Stimulated activated CD8-positive, alpha-beta memory T cell treated with anti-CD3 and anti-CD28 coated beads, Interleukin-4, amount 100 ng/mL, for 48 hours (primary cell): ENCODE data around the gene GTPBP3.
"Not testable (repeated sequence)": the region's sequence is repeated elsewhere in the genome, so short reads cannot be mapped to it uniquely, and the experiment has no call there.

Experiments
- DNase-seq: peaks from one replicate; pipeline ENCODE4 v3.0.0-alpha.2; 2020

The GTPBP3 gene

DNA sequence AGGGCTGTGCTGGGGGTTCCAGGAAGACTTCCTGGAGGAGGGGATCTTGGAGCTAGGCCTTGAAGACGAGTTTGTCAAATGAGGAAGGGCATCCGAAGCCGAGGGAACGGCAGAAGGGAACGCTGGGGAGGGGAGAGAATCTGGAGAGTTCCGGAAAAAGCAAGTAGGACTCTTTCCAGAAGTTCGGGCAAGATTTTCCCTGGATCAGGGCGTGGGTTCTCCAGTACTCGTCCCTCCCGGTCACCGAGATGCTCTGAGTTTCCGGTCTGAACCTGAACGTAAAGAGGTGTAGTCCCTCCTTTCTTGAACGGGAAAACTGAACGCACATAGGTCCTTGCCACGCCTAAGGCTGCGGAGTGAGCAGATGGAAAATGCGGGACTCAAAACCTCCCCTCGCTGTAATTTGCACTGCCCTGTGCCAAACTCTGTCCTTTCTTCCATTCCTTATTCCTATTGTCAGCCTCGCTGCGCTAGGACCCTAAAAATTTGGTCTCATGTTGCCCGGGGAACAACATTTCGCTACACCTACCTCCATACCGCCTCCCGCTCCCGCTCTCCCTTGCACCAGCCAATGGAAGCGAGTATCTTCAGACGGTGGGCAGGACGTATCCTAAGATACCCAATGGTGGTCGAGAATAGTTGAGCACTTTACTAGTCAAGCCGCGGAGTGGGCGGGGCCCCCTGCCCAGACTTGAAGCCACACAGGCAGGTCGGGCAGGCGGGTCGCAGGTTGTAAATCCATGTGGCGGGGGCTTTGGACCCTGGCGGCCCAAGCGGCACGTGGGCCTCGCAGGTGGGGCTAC is at the start of gene GTPBP3:
GTPBP3 (plus strand) TSS at position 682 of the 803 bp plus-strand sequence; CDS start at position 741, 59 bp downstream.
- DNase-seq, result peak; percentile 97

DNA sequence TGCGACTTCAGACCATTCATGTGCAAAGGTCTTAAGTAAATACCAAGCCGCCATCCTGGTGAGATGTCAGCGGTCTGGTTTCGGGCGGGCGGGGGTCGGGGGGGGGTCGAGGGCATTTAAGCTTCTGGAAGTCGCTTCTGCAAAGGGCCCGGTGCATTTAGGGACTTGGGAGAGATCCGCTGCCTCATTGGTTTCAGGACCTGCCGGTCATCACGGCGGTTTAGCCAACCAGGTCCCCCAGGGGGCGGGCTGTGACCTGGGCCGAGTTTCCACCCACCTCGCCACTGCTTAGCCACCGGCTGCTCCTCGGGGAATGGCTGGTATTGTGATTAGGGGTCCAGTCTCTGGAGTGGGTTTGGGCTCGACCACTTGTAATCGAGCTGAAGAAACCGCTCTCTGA is 47.9 kb upstream of the GTPBP3 start:
- peak; percentile 80 for DNase-seq

DNA sequence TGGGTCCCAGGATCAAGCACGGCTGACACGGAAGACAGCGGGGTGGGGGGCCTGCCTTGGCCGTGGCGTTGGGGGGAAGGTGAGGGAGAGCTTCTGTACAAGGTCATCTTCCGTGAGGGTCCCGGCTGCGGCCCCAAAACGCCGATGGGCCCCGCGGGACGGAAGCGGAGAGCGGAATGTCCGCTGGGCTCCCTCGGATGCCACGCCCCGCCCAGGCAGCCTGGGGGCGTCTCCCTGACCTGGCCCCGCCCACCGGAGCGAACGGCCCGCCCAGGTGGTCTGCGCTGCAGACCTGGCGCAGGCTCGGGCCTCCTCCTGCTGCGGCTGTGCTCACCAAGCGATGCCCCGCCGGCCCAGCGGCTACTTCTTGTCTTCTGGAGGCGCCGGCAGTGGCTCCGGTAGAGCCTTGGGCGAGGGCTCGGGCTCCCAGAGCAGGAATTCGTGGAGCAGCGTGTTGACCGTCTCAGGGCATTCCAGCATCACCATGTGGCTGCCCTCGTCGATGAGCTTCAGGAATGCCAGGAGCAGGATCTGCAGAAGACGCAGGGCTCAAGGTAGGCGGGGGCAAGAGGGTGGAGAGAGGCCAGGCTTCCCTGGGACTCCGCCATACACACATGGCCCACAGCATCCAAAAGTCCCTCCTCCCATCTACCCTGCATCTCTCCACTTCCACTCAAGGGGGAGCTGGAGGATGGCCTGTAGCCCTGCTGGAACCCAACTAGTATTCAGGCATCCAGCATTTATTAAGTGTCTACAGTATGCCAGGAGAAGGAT is 44.9 kb upstream of the GTPBP3 start:
- DNase-seq, result peak; percentile 93

DNA sequence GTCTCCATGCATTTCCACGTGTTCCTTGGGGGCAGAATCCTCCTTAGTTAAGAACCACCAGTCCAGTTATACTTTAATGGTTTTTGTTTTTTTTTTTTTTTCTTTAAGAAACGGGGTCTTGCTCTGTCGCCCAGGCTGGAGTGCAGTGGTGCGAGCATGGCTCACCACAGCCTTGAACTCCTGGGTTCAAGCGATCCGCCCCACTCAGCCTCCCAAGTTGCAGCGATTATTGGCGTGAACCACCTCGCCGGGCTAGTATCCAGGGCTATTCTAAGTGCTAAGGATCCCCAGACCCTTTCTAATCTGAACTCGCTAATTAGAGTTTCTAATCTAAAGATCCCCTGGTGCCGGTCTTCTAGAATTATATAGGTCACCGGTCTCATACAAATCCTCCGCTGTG is 43.7 kb upstream of the GTPBP3 start:
- no peak for DNase-seq

- peak; percentile 87 for DNase-seq
These were observed 43.1 kb upstream of the GTPBP3 start for GRCh38 chr19:17294051-17294891.

DNA sequence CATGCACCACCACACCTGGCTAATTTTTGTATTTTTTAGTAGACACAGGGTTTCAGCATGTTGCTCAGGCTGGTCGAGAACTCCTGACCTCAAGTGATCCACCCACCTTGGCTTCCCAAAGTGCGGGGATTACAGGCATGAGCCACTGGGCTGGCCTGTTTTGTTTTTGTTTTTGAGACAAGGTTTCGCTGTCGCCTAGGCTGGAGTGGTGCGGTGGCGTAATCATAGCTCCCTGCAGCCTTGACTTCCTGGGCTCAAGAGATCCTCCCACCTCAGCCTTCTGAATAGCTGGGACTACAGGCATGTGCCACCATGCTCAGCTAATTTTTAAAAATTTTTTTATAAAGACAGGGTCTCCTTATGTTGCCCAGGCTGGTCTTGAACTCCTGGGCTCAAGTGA is 41.8 kb upstream of the GTPBP3 start:
- DNase-seq, result not testable (repeated sequence)

DNA sequence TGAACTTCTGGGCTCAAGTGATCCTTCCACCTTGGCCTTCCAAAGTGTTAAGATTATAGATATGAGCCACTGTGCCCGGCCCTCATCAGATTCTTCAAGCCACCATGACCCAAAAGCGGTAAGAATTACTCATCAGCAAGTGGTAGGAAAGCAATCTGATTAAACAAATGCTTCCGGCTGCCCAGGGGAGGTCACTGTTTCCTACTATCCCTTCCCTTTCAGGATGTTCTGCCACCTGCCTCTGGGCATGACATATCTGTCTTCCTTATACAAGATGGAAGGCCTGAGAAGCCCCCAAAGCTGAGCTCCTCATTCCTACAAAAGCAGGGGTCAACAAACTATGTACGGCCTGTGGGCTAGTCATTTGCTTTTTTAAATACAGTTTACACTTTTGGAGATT is 41.1 kb upstream of the GTPBP3 start:
- DNase-seq, result no peak

GRCh38 chr19:17296976-17297375 is 40.4 kb upstream of the GTPBP3 start:
- no peak for DNase-seq

DNA sequence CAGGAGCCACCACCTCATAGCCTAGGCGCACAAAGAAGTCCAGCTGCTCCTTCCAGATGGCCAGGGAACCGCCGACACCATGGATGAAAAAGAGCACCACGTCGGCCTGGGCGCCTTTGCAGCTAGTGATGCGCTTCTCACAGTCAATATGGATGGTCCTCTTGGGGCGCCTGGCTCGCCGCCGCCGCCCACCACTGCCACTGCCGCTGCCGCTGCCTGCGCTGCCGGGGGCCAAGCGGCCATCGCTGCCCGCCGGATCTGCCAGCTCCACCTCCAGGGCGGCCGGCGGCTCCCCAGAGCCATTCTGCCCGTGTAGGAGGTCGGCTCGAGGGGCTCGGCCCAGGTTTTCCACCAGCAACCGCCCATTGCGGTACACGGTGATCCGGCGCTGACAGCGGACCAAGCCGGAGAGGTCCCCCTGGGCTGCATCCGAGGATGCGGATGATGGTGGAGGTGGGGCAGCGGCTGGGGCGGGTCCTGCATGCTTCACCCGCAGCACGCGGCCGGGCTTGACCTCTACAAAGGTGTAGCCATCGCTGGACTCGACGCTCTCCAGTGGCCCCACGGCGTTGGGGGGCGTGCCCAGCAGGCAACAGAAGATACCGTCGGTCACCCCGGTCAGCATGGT is 36.2 kb upstream of the GTPBP3 start:
- DNase-seq, result no peak

DNA sequence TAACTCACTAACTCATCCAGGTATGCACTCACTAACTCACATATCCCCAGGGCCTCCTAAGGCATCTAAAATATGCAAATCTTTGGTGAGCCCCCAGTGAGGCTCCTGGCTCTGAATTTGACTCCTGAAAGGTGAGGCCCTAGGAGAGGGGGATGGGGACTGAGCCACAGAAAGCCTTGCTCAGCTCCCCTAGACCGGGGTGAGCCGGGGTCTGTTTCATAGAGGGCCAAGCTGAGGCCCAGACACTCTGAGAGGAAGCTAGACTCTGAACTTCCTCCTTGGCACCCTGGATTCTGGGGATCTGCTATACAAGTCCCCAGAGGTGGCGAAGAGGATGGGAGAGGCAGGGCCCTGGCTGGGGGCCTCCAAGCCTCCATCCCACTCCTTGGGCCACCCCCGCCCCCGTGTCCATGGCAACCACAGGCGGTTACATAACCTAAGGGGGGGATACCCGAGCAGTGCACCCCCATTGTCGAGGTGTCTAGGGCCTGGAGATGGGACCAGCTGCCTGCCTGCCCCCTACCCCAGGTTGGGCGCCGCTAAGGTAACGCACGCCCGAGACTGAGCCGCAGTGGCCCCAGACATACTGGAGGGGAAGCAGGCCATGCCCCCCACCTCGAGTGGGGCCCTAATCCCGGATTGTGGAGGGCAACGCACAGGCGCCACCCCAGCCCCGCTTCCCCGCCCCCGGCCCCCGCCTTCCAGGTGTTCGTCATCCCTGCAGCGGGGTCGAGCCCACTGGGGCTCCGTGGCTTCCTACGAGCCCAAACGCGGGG is 34.8 kb upstream of the GTPBP3 start:
- DNase-seq, result no peak

GRCh38 chr19:17303167-17303939 is 34.0 kb upstream of the GTPBP3 start, which contains the start of gene ABHD8:
ABHD8 (minus strand) TSS chr19:17303425; CDS start chr19:17301616, 1,809 bp downstream.
- DNase-seq, result peak; percentile 97

GRCh38 chr19:17303940-17304267 is 33.4 kb upstream of the GTPBP3 start:
- DNase-seq, result no peak

- no peak for DNase-seq
These were observed 32.8 kb upstream of the GTPBP3 start for GRCh38 chr19:17304386-17305215.

- no peak for DNase-seq
These were observed 32.2 kb upstream of the GTPBP3 start for GRCh38 chr19:17305216-17305516.

DNA sequence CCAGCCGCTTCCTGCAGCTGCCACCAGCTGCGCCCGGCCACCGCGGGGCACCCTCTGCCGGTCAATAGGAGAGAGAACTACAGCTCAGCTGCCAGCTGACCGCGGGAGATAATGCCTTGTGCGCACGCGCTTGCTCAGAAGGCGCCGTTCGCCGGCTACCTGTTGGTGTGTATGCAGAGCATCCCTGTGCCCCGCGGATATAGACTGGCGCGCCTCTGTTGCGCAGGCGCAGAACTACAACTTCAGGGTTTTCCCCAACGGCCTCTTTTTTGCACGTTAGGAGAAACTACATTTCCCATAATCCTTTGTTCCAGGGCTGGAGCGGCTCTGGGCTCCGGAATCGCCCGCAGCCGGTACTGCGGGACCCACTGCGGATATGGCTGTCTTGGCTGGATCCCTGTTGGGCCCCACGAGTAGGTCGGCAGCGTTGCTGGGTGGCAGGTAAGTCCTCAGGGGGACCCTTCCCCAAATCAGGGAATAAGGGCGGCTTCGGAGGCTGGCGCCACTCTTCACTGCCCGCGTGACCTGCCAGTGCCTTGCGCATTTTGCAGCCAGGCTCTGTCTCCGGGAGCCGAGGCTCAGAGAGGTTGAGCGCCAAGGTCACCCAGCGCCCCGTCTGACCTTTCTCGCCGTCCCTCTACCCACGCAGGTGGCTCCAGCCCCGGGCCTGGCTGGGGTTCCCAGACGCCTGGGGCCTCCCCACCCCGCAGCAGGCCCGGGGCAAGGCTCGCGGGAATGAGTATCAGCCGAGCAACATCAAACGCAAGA is 31.7 kb upstream of the GTPBP3 start, which contains the start of gene MRPL34:
MRPL34 (plus strand) TSS at position 356 of the 768 bp plus-strand sequence; CDS start at position 377, 21 bp downstream.
- peak; percentile 96 for DNase-seq

DNA sequence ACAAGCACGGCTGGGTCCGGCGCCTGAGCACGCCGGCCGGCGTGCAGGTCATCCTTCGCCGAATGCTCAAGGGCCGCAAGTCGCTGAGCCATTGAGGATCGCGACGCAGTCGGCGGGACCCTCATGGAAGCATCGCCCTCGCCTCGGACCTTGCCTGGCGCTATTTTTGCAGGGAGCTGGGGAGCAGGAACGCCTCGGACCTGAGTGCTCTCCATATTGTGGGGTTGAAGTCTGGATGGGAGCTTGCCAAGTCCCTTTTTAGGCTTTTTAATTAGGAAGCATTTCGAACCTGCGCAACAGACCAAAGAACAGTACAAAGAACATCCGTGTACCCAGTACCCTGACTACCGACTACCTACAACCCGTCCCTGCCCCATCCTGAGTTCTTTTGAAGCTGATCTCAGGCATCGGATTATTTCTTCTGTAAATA is 31.1 kb upstream of the GTPBP3 start:
- no peak for DNase-seq

GRCh38 chr19:17307876-17308377 is 29.4 kb upstream of the GTPBP3 start:
- DNase-seq, result no peak

GRCh38 chr19:17309198-17309964 is 28.0 kb upstream of the GTPBP3 start, which contains the start of gene DDA1:
DDA1 (plus strand) TSS chr19:17309563; CDS start chr19:17309655, 92 bp downstream.
- DNase-seq, result peak; percentile 99
